Activated CD4-positive, CD25-positive, alpha-beta regulatory T cell treated with anti-CD3 and anti-CD28 coated beads, Interleukin-2, amount 50 U/mL, for 72 hours (primary cell): ENCODE measurements around the gene PRTG.
"Not testable (repeated sequence)": the region's sequence is repeated elsewhere in the genome, so short reads cannot be mapped to it uniquely, and the experiment has no call there.

ENCODE experiments used
- DNase-seq: peaks from one replicate; pipeline ENCODE4 v3.0.0; 2021

PRTG gene

GRCh38 chr15:55742927-55743728 is at the start of gene PRTG:
Gene PRTG (minus strand): TSS chr15:55743152. CDS start chr15:55742931, 221 bp downstream.
- no peak for DNase-seq

- no peak for DNase-seq
These were observed 48.8 kb upstream of the PRTG start for GRCh38 chr15:55791551-55792400.

- peak; percentile 65 for DNase-seq
These were observed 46.2 kb upstream of the PRTG start for GRCh38 chr15:55789066-55789660.

- no peak for DNase-seq
These were observed 43.4 kb upstream of the PRTG start for GRCh38 chr15:55786341-55786740.

GRCh38 chr15:55785593-55785992 is 42.6 kb upstream of the PRTG start:
- DNase-seq, result not testable (repeated sequence)

GRCh38 chr15:55784286-55784685 is 41.3 kb upstream of the PRTG start:
- DNase-seq, result no peak

GRCh38 chr15:55782901-55783300 is 39.9 kb upstream of the PRTG start:
- no peak for DNase-seq

- DNase-seq, result no peak
These were observed 37.3 kb upstream of the PRTG start for GRCh38 chr15:55780292-55780691.

GRCh38 chr15:55778932-55779331 is 36.0 kb upstream of the PRTG start:
- DNase-seq, result no peak

- DNase-seq, result no peak
These were observed 32.4 kb upstream of the PRTG start for GRCh38 chr15:55775316-55775715.

- DNase-seq, result peak; percentile 42
These were observed 31.4 kb upstream of the PRTG start for GRCh38 chr15:55774113-55774970.

- DNase-seq, result no peak
These were observed 27.9 kb upstream of the PRTG start for GRCh38 chr15:55770806-55771205.

- no peak for DNase-seq
These were observed 27.3 kb upstream of the PRTG start for GRCh38 chr15:55770261-55770660.

- DNase-seq, result no peak
These were observed 25.8 kb upstream of the PRTG start for GRCh38 chr15:55768670-55769185.

- DNase-seq, result no peak
These were observed 23.7 kb upstream of the PRTG start for GRCh38 chr15:55766676-55767075.

- DNase-seq, result no peak
These were observed 21.4 kb upstream of the PRTG start for GRCh38 chr15:55764398-55764797.

GRCh38 chr15:55758580-55758986 is 15.6 kb upstream of the PRTG start:
- DNase-seq, result no peak

- not testable (repeated sequence) for DNase-seq
These were observed 10.5 kb upstream of the PRTG start for GRCh38 chr15:55753433-55753832.

GRCh38 chr15:55750706-55751105 is 7.8 kb upstream of the PRTG start:
- DNase-seq, result no peak

- DNase-seq, result no peak
These were observed 1.0 kb upstream of the PRTG start for GRCh38 chr15:55743729-55744655.

GRCh38 chr15:55742498-55742926 is 440 bp downstream of the PRTG start:
- no peak for DNase-seq
